ENCODE results near the gene DLAT. TPM values are rescaled to one million over a fixed set of nuclear protein-coding genes. Genes with fewer than 3 reads are reported as not detected.

Gene DLAT
- 78.9 and 102 TPM in 2 replicates for total RNA-seq (2014; rRNA removed)
- Bru-seq, nascent RNA, result percentile 77 among the genes with signal in this experiment
- percentile 87 among the genes with signal in this experiment for BruChase-seq, experiment 1, labeled RNA remaining after a 6-hour chase
- BruChase-seq, experiment 2, labeled RNA remaining after a 2-hour chase, result percentile 75 among the genes with signal in this experiment
- long read RNA-seq, full-length matches to known transcripts, result 93 of 107 reads
- long read RNA-seq, partial matches to known transcripts, result 9 of 107 reads
- long read RNA-seq, other reads (novel, unspliced or antisense), result 5 of 107 reads

GRCh38 chr11:112024773-112025678, at the start of gene DLAT:
DLAT (plus strand) TSS chr11:112025408; CDS start chr11:112025473, 65 bp downstream.
- H3K27me3 ChIP-seq (ENCODE audit: low read length), result no peaks in the 10 kb centered on the region
- ChIA-PET CTCF (no interaction called here), POLR2A (ENCODE audit: unreplicated experiment) (interaction anchor here (0.7 kb wide), 1 partner anchor 195 kb away, joined by 4 read pairs; no protein-coding TSS in a partner anchor)
- peaks cover 6% of the 10 kb centered on the region; the same call in 1 of the 2 replicates for H3K4me1 ChIP-seq (ENCODE audit: insufficient read depth, low read length)
- H3K9me3 ChIP-seq (ENCODE audit: low read length), result no peaks in the 10 kb centered on the region
- H3K27ac ChIP-seq (ENCODE audit: low read length), result peak within 1 kb of the TSS; percentile 81
- H3K9me2 ChIP-seq (replicated peaks; ENCODE audit: low read length), result no peaks in the 10 kb centered on the region
- peak; percentile 85 for ATAC-seq
- no peaks in the 10 kb centered on the region for H3F3A ChIP-seq (ENCODE audit: low read length, unreplicated experiment)
- peaks cover 18% of the 10 kb centered on the region for H3K36me3 ChIP-seq (ENCODE audit: low read depth, low read length)
- TF ChIP-seq EZH2phosphoT487 (IDR thresholded peaks at IDR 0.05; ENCODE audit: borderline replicate concordance, low read length) (no peak), CTCF (conservative IDR thresholded peaks at IDR 0.05; ENCODE audit: low read depth, low read length) (no peak), EZH2 (IDR thresholded peaks at IDR 0.05; ENCODE audit: low read length, unreplicated experiment) (no peak)
- H2AFZ ChIP-seq (ENCODE audit: low read length), result peak within 1 kb of the TSS; percentile 94
- BruUV-seq (replicated peaks), result no TSS peak
- H3K79me2 ChIP-seq (ENCODE audit: low read length), result peaks cover 24% of the 10 kb centered on the region
- intact Hi-C loops (cut with micrococcal nuclease), result loop anchor here (2.0 to 5.0 kb wide), 2 partner anchors 42 to 93 kb away; no protein-coding TSS in a partner anchor
- no peaks in the 10 kb centered on the region for H4K20me1 ChIP-seq (ENCODE audit: low read length)
- H3K4me3 ChIP-seq (ENCODE audit: low read length), result peak within 1 kb of the TSS; percentile 100
- H3K4me2 ChIP-seq (ENCODE audit: low read length), result peak within 1 kb of the TSS; percentile 100
- peak; percentile 87 for DNase-seq
- peak within 1 kb of the TSS; percentile 96 for H3K9ac ChIP-seq (ENCODE audit: low read length)

GRCh38 chr11:111976119-111976766, 49.0 kb upstream of the DLAT start:
- no peak overlapping the region for H3K9ac ChIP-seq (ENCODE audit: low read length)

More at GRCh38 chr11:111976119-111976766, 49.0 kb upstream of the DLAT start:
- DNase-seq (no peak), ATAC-seq (no peak)
- ChIA-PET POLR2A (ENCODE audit: unreplicated experiment) (interaction anchor here (0.6 kb wide), 1 partner anchor 37 kb away, joined by 3 read pairs; no protein-coding TSS in a partner anchor), CTCF (interaction anchor here (0.6 kb wide), 1 partner anchor 106 kb away, joined by 13 read pairs; no protein-coding TSS in a partner anchor)
- H3F3A ChIP-seq (ENCODE audit: low read length, unreplicated experiment), result no peaks in the 10 kb centered on the region
- H3K36me3 ChIP-seq (ENCODE audit: low read depth, low read length), result no peaks in the 10 kb centered on the region
- H3K4me2 ChIP-seq (ENCODE audit: low read length), result peak overlapping the region; percentile 98
- TF ChIP-seq EZH2phosphoT487 (IDR thresholded peaks at IDR 0.05; ENCODE audit: borderline replicate concordance, low read length), result no peak
- TF ChIP-seq EZH2 (IDR thresholded peaks at IDR 0.05; ENCODE audit: low read length, unreplicated experiment), result no peak
- no peak for TF ChIP-seq CTCF (conservative IDR thresholded peaks at IDR 0.05; ENCODE audit: low read depth, low read length)
- no peaks in the 10 kb centered on the region for H3K9me3 ChIP-seq (ENCODE audit: low read length)
- no peaks in the 10 kb centered on the region for H3K79me2 ChIP-seq (ENCODE audit: low read length)
- BruUV-seq (replicated peaks), result no TSS peak
- H3K4me3 ChIP-seq (ENCODE audit: low read length), result peak overlapping the region; percentile 77; the same call in 1 of the 2 replicates
- H3K27me3 ChIP-seq (ENCODE audit: low read length), result no peaks in the 10 kb centered on the region
- intact Hi-C loops (cut with micrococcal nuclease), result loop anchor here (2.0 kb wide), 1 partner anchor 15 kb away; no protein-coding TSS in a partner anchor
- no peaks in the 10 kb centered on the region for H4K20me1 ChIP-seq (ENCODE audit: low read length)
- H3K27ac ChIP-seq (ENCODE audit: low read length), result no peak overlapping the region
- peaks cover 11% of the 10 kb centered on the region for H3K4me1 ChIP-seq (ENCODE audit: insufficient read depth, low read length)
- H2AFZ ChIP-seq (ENCODE audit: low read length), result peak overlapping the region; percentile 63
- no peaks in the 10 kb centered on the region for H3K9me2 ChIP-seq (replicated peaks; ENCODE audit: low read length)

All from PC-3 (cell line).